H1 (cell line): Measurements from ENCODE around the gene MELTF. TPM values are rescaled to one million over a fixed set of nuclear protein-coding genes. Genes with fewer than 3 reads are reported as not detected.

Source experiments
- CTCF ChIA-PET: fragments of 300-600 bp; sonication (Branson Sonifier 250); formaldehyde crosslinking; loops from one replicate; lab custom pipeline; 2021; ENCODE audit not compliant: partially characterized antibody; lab: Charles Lee
- POLR2A ChIA-PET: fragments of 300-600 bp; sonication (Branson Sonifier 250); formaldehyde crosslinking; loops from one replicate; lab custom pipeline; 2021; ENCODE audit warnings: inconsistent platforms; ENCODE audit not compliant: partially characterized antibody; lab: Charles Lee
- DNase-seq, 2 experiments: peaks; one replicate each; pipeline versions ENCODE4 v3.0.0 to v3.0.0-alpha.2; 2010 to 2022; ENCODE audit warnings: low spot score in 2 of 2, low read depth in 1 of 2, mixed read lengths in 1 of 2
- FAIRE-seq: peaks from 2 replicates; lab custom pipeline; 2011; peaks lifted over from hg19 to GRCh38; lab: Jason Lieb, UNC
- H2AFZ ChIP-seq: 2 replicates; pipeline ENCODE4 v1.8.1; 2012; ENCODE audit warnings: low read length, inconsistent platforms
- H2AK5ac ChIP-seq: 2 replicates; pipeline ENCODE4 v1.6.1; 2013; ENCODE audit warnings: low read depth, low read length
- H2BK120ac ChIP-seq: replicated peaks from 2 replicates; pipeline ENCODE3; 2013; ENCODE audit warnings: low read depth, low read length, inconsistent platforms
- H2BK12ac ChIP-seq: 2 replicates; pipeline ENCODE4 v1.6.1; 2013; ENCODE audit warnings: low read depth, low read length
- H2BK15ac ChIP-seq: 2 replicates; pipeline ENCODE4 v1.6.1; 2013; ENCODE audit warnings: low read length
- H2BK20ac ChIP-seq: 2 replicates; pipeline ENCODE4 v1.6.1; 2013; ENCODE audit warnings: low read length
- H2BK5ac ChIP-seq: 2 replicates; pipeline ENCODE4 v1.6.1; 2013; ENCODE audit warnings: low read depth, low read length
- H3K14ac ChIP-seq: 2 replicates; pipeline ENCODE4 v1.6.1; 2013; ENCODE audit warnings: inconsistent platforms; ENCODE audit not compliant: insufficient read length
- H3K18ac ChIP-seq: 2 replicates; pipeline ENCODE4 v1.6.1; 2013; ENCODE audit warnings: low read length; ENCODE audit errors: extremely low read depth
- H3K23ac ChIP-seq: 2 replicates; pipeline ENCODE4 v1.6.1; 2013; ENCODE audit warnings: inconsistent platforms; ENCODE audit not compliant: insufficient read length
- H3K23me2 ChIP-seq: 2 replicates; pipeline ENCODE4 v1.6.1; 2013; ENCODE audit warnings: low read depth, low read length
- H3K27ac ChIP-seq: 2 replicates; pipeline ENCODE4 v1.6.1; 2011; ENCODE audit warnings: low read depth, low read length, inconsistent platforms
- H3K27me3 ChIP-seq, 4 experiments: replicated peaks in 1 of 4; 1 replicate in 1 of 4; 2 replicates in 3 of 4; pipeline versions ENCODE4 v1.6.1 to v1.8.1; 2011 to 2013; ENCODE audit warnings: low read length in 3 of 4, mild to moderate bottlenecking in 3 of 4, inconsistent platforms in 2 of 4, mixed read lengths in 2 of 4, moderate library complexity in 1 of 4; ENCODE audit not compliant: control insufficient read depth in 3 of 4, insufficient read depth in 3 of 4; ENCODE audit errors: extremely low read depth in 1 of 4
- H3K36me3 ChIP-seq, 4 experiments: 2 replicates each; pipeline versions ENCODE4 v1.6.1 to v1.8.1; 2011 to 2013; ENCODE audit warnings: mild to moderate bottlenecking in 4 of 4, low read length in 3 of 4, moderate library complexity in 2 of 4, control low read depth in 1 of 4, inconsistent platforms in 1 of 4; ENCODE audit not compliant: insufficient read depth in 4 of 4, control insufficient read depth in 2 of 4
- H3K4ac ChIP-seq: replicated peaks from 2 replicates; pipeline ENCODE3; 2013; ENCODE audit warnings: low read length, low read depth, mixed read lengths, inconsistent platforms; ENCODE audit not compliant: insufficient read length
- H3K4me1 ChIP-seq, 4 experiments: replicated peaks in 1 of 4; 1 replicate in 1 of 4; 2 replicates in 3 of 4; pipeline versions ENCODE4 v1.6.1 to v1.8.1; 2011 to 2013; ENCODE audit warnings: low read length in 3 of 4, inconsistent platforms in 2 of 4, mixed read lengths in 1 of 4; ENCODE audit not compliant: insufficient read depth in 4 of 4, control insufficient read depth in 3 of 4
- H3K4me2 ChIP-seq, 2 experiments: 2 replicates each; pipeline versions ENCODE4 v1.6.1 to v1.8.1; 2011 to 2013; ENCODE audit warnings: low read depth in 2 of 2, low read length in 2 of 2, control low read depth in 1 of 2, inconsistent platforms in 1 of 2, mild to moderate bottlenecking in 1 of 2; ENCODE audit not compliant: insufficient read depth in 1 of 2
- H3K4me3 ChIP-seq, 4 experiments: fragments of 200-600, 300-600 bp in 1 of 4; sonication (generic), shearing (Covaris generic), sonication (Bioruptor Twin) in 1 of 4; 2 replicates each; pipeline versions ENCODE4 v1.5.1 to v1.8.1; 2011 to 2016; ENCODE audit warnings: low read length in 4 of 4, low read depth in 3 of 4, control low read depth in 2 of 4, inconsistent platforms in 2 of 4, mild to moderate bottlenecking in 2 of 4, mixed read lengths in 1 of 4, moderate library complexity in 1 of 4; ENCODE audit not compliant: insufficient read depth in 2 of 4; ENCODE audit errors: extremely low read depth in 1 of 4
- H3K56ac ChIP-seq: replicated peaks from 2 replicates; pipeline ENCODE3; 2013; ENCODE audit warnings: low read depth, mild to moderate bottlenecking, mixed read lengths, low read length, inconsistent platforms; ENCODE audit not compliant: insufficient read length
- H3K79me1 ChIP-seq: 2 replicates; pipeline ENCODE4 v1.6.1; 2013; ENCODE audit warnings: low read depth, low read length, control low read depth
- H3K79me2 ChIP-seq, 2 experiments: 2 replicates each; pipeline versions ENCODE4 v1.6.1 to v1.8.1; 2012 to 2013; ENCODE audit warnings: low read length in 2 of 2, mild to moderate bottlenecking in 2 of 2, inconsistent platforms in 1 of 2; ENCODE audit not compliant: insufficient read depth in 2 of 2, control insufficient read depth in 1 of 2
- H3K9ac ChIP-seq, 4 experiments: replicated peaks in 1 of 4; 1 replicate in 1 of 4; 2 replicates in 3 of 4; pipeline versions ENCODE4 v1.6.1 to v1.8.1; 2011 to 2013; ENCODE audit warnings: low read depth in 3 of 4, low read length in 3 of 4, control low read depth in 2 of 4, mild to moderate bottlenecking in 2 of 4, moderate library complexity in 2 of 4, inconsistent platforms in 1 of 4; ENCODE audit errors: extremely low read depth in 1 of 4
- H3K9me3 ChIP-seq, 2 experiments: 2 replicates each; pipeline versions ENCODE4 v1.6.1 to v1.8.1; 2012 to 2013; ENCODE audit warnings: mild to moderate bottlenecking in 2 of 2, moderate library complexity in 2 of 2, control low read depth in 1 of 2, inconsistent platforms in 1 of 2, low read depth in 1 of 2, low read length in 1 of 2, mixed read lengths in 1 of 2; ENCODE audit not compliant: insufficient read depth in 2 of 2
- H4K20me1 ChIP-seq, 2 experiments: replicated peaks in 1 of 2; 2 replicates each; pipeline versions ENCODE3 to v1.8.1; 2011 to 2013; ENCODE audit warnings: inconsistent platforms in 2 of 2, low read length in 2 of 2, mild to moderate bottlenecking in 1 of 2; ENCODE audit not compliant: insufficient read depth in 2 of 2, control insufficient read depth in 1 of 2
- H4K5ac ChIP-seq: 2 replicates; pipeline ENCODE4 v1.6.1; 2013; ENCODE audit warnings: low read length, low read depth, mixed read lengths, inconsistent platforms; ENCODE audit not compliant: insufficient read length
- H4K8ac ChIP-seq: 2 replicates; pipeline ENCODE4 v1.8.0; 2013; ENCODE audit warnings: mild to moderate bottlenecking, moderate library complexity, low read length, inconsistent platforms; ENCODE audit not compliant: insufficient read depth; ENCODE audit errors: extremely low read depth
- H4K91ac ChIP-seq: replicated peaks from 2 replicates; pipeline ENCODE3; 2013; ENCODE audit warnings: low read length, mixed read lengths, inconsistent platforms; ENCODE audit not compliant: insufficient read length
- BRCA1 ChIP-seq: IDR thresholded peaks from 2 replicates; pipeline ENCODE4 v1.6.1; 2012; ENCODE audit warnings: low read depth, low read length, improper control_type of control experiment
- CBX5 ChIP-seq: fragments of 300-800, 300-1000 bp; sonication (generic); IDR thresholded peaks from 2 replicates; pipeline ENCODE4 v1.7.1; 2016; ENCODE audit warnings: antibody characterized with exemption, low read length, low read depth
- SIN3A ChIP-seq, 2 experiments: IDR thresholded peaks in 1 of 2; conservative IDR thresholded peaks in 1 of 2; 2 replicates each; pipeline ENCODE4 v1.6.1; 2011 to 2012; ENCODE audit warnings: low read length in 2 of 2, improper control_type of control experiment in 1 of 2, low read depth in 1 of 2, mild to moderate bottlenecking in 1 of 2
- SP1 ChIP-seq: IDR thresholded peaks from 2 replicates; pipeline ENCODE4 v1.6.1; 2011; ENCODE audit warnings: low read depth, low read length
- WGBS, 2 experiments: shearing (Covaris generic) in 1 of 2; methylation state at CpG; one replicate each; pipeline versions ENCODE4 v1.1.6 to v1.1.7; 2013 to 2015; ENCODE audit warnings: low lambda C conversion rate in 2 of 2, mixed read lengths in 2 of 2, inconsistent platforms in 1 of 2, low coverage in 1 of 2, missing lambda C conversion rate in 1 of 2; ENCODE audit not compliant: insufficient replicate concordance in 2 of 2, insufficient coverage in 1 of 2, insufficient read length in 1 of 2; ENCODE audit errors: extremely low coverage in 1 of 2, missing lambda C conversion rate in 1 of 2; 5-methylcytosine and 5-hydroxymethylcytosine counted together
- polyA plus RNA-seq, 7 experiments: library from polyadenylated mRNA; depleted of rRNA in 3 of 7; stranded (reverse) in 5 of 7; unstranded in 2 of 7; fragments of >200 nt in 5 of 7; fragments of 200-250 nt in 2 of 7; gene quantifications; 1 replicate in 5 of 7; 2 replicates in 1 of 7; 4 replicates in 1 of 7; pipeline versions ENCODE4 v1.2.1 to v1.2.3, GENCODE V29; 2011 to 2013; ENCODE audit warnings: missing spikeins in 2 of 7, mixed read lengths in 2 of 7
- total RNA-seq: library from RNA; stranded (reverse); fragmentation: NEBNext Ultra II Directional; extraction: Animal tissue kit (Norgen Biotek cat#: 25700); gene quantifications from 2 replicates; pipeline ENCODE4 v1.2.1, GENCODE V29; 2021
- TF ChIP-seq, protein P1 (sequence below), 3 experiments: IDR thresholded peaks; 1 replicate in 2 of 3; 2 replicates in 1 of 3; pipeline versions ENCODE4 v1.5.1 to v1.6.1; 2011; ENCODE audit warnings: low read length in 3 of 3, mild to moderate bottlenecking in 3 of 3, inconsistent platforms in 2 of 3, low read depth in 1 of 3, moderate library complexity in 1 of 3; ENCODE audit not compliant: insufficient read depth in 1 of 3; ENCODE audit errors: control extremely low read depth in 1 of 3
- TF ChIP-seq, protein P2 (sequence below): IDR thresholded peaks from 2 replicates; pipeline ENCODE4 v1.6.1; 2012; ENCODE audit warnings: inconsistent platforms
- TF ChIP-seq, protein P3 (sequence below): IDR thresholded peaks from 2 replicates; pipeline ENCODE4 v1.6.1; 2012; ENCODE audit warnings: inconsistent platforms

MELTF gene
- total and polyA plus RNA-seq, 2 of the 8 experiments (the other 6 are each of a cell fraction or from before 2014, with no cell fraction given), result 1.7 to 3.5 TPM

DNA sequence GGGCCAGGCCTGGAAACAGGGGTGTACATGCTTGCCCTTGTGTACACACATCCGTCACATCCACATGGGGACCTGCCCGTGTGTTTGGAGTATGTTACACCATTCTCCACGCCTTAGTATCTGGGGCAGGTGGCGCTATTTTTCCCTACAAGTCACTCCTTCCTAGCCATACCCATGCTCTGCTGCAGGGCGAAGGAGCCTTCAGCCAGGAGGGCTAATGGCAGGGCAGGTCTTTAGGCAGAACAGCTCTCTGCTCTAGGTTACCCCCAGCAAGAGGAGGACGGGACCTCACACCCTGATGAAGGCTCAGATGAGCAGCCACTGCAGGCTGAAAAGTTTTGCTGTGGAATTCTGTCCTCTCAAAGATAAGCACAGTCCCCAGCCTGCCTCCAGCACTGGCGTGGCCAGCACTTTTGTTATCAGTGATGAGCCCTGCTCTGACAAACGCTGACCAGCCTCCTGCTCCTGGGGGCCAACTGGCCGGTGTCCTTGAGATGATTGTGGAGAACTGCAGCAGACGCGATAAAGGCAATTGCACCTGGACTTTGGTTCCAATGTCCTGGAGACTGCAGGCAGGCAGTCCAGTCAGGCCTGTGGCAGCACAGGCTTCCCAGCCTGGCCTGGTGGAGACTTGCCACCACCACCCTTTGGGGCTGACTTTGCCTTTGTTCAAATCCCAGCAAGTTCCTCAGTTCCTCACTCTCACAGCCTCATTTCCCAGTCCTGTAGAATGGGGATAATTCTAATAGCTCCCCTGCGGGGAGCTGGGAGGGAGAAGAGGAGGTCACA, 41.2 kb downstream of the MELTF start:
- Histone ChIP-seq H3K23me2 (no peaks in the 10 kb centered on the region), H2BK12ac (no peak overlapping the region), H3K27me3 (no peaks in the 10 kb centered on the region), H3K79me2 (no peaks in the 10 kb centered on the region), H2BK15ac (no peak overlapping the region), H3K79me1 (no peaks in the 10 kb centered on the region), H3K14ac (no peak overlapping the region), H4K8ac (no peak overlapping the region), H2BK120ac (no peak overlapping the region), H3K9ac (no peak overlapping the region), H3K4me3 (no peak overlapping the region), H4K20me1 (peaks cover 0 to 1% of the 10 kb centered on the region in 2 experiments), H2AK5ac (no peak overlapping the region), H3K23ac (no peak overlapping the region), H3K18ac (no peak overlapping the region), H3K4me1 (no peaks in the 10 kb centered on the region), H3K36me3 (no peaks in the 10 kb centered on the region), H2AFZ (peak overlapping the region; percentile 15; the same call in 1 of the 2 replicates), H3K27ac (no peak overlapping the region), H3K56ac (no peak overlapping the region), H3K9me3 (no peaks in the 10 kb centered on the region), H2BK5ac (no peak overlapping the region), H3K4ac (no peak overlapping the region), H4K91ac (no peak overlapping the region), H2BK20ac (no peak overlapping the region), H4K5ac (no peak overlapping the region), H3K4me2 (no peak overlapping the region)
- no peak for DNase-seq
- CTCF ChIA-PET, result interaction anchor here (0.6 to 1.8 kb wide), 6 partner anchors 9 to 332 kb away, joined by 3 to 7 read pairs (median 3); no protein-coding TSS in a partner anchor
- 78% methylated on average over 12 of the region's 12 CpGs; no CpG with 5 or more reads in 1 of the 2 experiments for WGBS, 2 experiments
- no peak for FAIRE-seq
- POLR2A ChIA-PET, result no interaction called here
- TF ChIP-seq SP1, result no peak
- TF ChIP-seq BRCA1, result no peak
- no peak for TF ChIP-seq CBX5
- TF ChIP-seq, protein P1, sequence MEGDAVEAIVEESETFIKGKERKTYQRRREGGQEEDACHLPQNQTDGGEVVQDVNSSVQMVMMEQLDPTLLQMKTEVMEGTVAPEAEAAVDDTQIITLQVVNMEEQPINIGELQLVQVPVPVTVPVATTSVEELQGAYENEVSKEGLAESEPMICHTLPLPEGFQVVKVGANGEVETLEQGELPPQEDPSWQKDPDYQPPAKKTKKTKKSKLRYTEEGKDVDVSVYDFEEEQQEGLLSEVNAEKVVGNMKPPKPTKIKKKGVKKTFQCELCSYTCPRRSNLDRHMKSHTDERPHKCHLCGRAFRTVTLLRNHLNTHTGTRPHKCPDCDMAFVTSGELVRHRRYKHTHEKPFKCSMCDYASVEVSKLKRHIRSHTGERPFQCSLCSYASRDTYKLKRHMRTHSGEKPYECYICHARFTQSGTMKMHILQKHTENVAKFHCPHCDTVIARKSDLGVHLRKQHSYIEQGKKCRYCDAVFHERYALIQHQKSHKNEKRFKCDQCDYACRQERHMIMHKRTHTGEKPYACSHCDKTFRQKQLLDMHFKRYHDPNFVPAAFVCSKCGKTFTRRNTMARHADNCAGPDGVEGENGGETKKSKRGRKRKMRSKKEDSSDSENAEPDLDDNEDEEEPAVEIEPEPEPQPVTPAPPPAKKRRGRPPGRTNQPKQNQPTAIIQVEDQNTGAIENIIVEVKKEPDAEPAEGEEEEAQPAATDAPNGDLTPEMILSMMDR (IDR thresholded peaks at IDR 0.05; ENCODE audit: control extremely low read depth in 1 of 3, insufficient read depth in 1 of 3, low read depth in 1 of 3, low read length in 3 of 3), result peak in 2 of 3 experiments; percentile 62 to 63; a peak in 3 of 4 replicates
- no peak for TF ChIP-seq SIN3A (conservative IDR thresholded peaks at IDR 0.05 in 1 of 2, IDR thresholded peaks at IDR 0.05 in 1 of 2; ENCODE audit: low read depth in 1 of 2, low read length in 2 of 2)
- TF ChIP-seq, protein P2, sequence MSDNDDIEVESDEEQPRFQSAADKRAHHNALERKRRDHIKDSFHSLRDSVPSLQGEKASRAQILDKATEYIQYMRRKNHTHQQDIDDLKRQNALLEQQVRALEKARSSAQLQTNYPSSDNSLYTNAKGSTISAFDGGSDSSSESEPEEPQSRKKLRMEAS, result peak; percentile 57; the same call in 1 of the 2 replicates
- TF ChIP-seq, protein P3, sequence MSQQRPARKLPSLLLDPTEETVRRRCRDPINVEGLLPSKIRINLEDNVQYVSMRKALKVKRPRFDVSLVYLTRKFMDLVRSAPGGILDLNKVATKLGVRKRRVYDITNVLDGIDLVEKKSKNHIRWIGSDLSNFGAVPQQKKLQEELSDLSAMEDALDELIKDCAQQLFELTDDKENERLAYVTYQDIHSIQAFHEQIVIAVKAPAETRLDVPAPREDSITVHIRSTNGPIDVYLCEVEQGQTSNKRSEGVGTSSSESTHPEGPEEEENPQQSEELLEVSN, result peak; percentile 51; the same call in 1 of the 2 replicates
